OCI-LY7 (cell line): ENCODE results near the gene HMGXB4.

ENCODE experiments used
- CTCF ChIP-seq: fragments of 200-600 bp; sonication (generic); conservative IDR thresholded peaks from 2 replicates; pipeline ENCODE4 v1.5.1; 2014; ENCODE audit warnings: mild to moderate bottlenecking, antibody characterized with exemption, low read length, moderate library complexity, mixed read lengths
- EZH2phosphoT487 ChIP-seq: fragments of 200-600 bp; sonication (generic); IDR thresholded peaks from 2 replicates; pipeline ENCODE4 v1.6.1; 2018; ENCODE audit warnings: low read depth, borderline replicate concordance, mild to moderate bottlenecking, mixed run types, antibody characterized with exemption, low read length, moderate library complexity, mixed read lengths

- no peak for TF ChIP-seq CTCF
- no peak for TF ChIP-seq EZH2phosphoT487
These were observed 50.1 kb downstream of the HMGXB4 start for GRCh38 chr22:35307372-35307771.
